BLaER1 treated with 17β-estradiol and CSF1 and Interleukin-3, amounts not matched to agents 10 nM and 100 nM (cell line): ENCODE results near the gene MAGI1.

ENCODE experiments used
- H3K27ac ChIP-seq, 11 experiments: shearing (Covaris generic); formaldehyde crosslinking; 2 replicates each; pipeline ENCODE4 v1.8.1; 2022
- H3K27me3 ChIP-seq, 11 experiments: shearing (Covaris generic); formaldehyde crosslinking; 2 replicates each; pipeline ENCODE4 v1.8.1; 2022
- H3K36me3 ChIP-seq, 11 experiments: shearing (Covaris generic); formaldehyde crosslinking; 2 replicates each; pipeline ENCODE4 v1.8.1; 2022
- H3K4me1 ChIP-seq, 10 experiments: shearing (Covaris generic); formaldehyde crosslinking; 2 replicates each; pipeline ENCODE4 v1.8.1; 2022
- H3K4me2 ChIP-seq, 11 experiments: shearing (Covaris generic); formaldehyde crosslinking; 2 replicates each; pipeline ENCODE4 v1.8.1; 2022
- H3K4me3 ChIP-seq, 10 experiments: shearing (Covaris generic); formaldehyde crosslinking; 2 replicates each; pipeline ENCODE4 v1.8.1; 2022
- H3K9ac ChIP-seq, 11 experiments: shearing (Covaris generic); formaldehyde crosslinking; 2 replicates each; pipeline ENCODE4 v1.8.1; 2022
- H3K9me3 ChIP-seq, 11 experiments: shearing (Covaris generic); formaldehyde crosslinking; replicated peaks in 1 of 11; 2 replicates each; pipeline ENCODE4 v1.8.1; 2022
- H4K20me1 ChIP-seq, 11 experiments: shearing (Covaris generic); formaldehyde crosslinking; 2 replicates each; pipeline ENCODE4 v1.8.1; 2022
- Cebpa-rat ChIP-seq, 11 experiments: shearing (Covaris generic); IDR thresholded peaks; 2 replicates each; pipeline ENCODE4 v1.8.1; 2022

MAGI1 gene

DNA sequence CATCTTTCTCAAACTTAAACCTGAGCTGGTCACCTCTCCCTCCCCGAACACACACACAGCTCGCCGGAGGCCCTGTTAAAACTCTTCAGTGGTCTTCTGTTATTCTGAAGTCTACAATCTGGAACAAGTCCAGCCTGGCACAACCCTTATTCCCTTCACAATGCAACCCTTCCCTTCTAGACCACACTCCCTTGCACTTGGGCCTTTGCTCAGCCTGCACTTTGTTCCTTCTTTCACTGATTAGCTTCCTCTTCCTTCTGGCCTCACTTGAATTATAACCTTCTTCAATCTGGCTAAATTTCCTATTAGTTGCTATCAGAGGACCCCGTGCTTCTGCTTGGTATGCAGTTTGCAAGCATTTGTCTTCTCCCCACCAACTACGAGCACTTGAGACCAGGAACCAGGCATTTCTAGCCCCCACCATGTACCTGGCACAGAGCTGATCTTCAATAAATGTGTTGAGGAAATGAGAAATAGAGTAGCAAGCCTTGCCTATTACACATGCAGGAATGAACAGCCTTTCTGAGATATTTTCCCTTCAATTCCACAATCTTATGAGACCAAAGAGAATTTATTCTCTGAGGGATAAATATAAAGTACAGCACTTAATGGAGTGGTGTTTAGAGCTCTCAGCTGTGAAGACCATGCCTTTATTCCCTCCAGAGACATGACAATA is 687.8 kb downstream of the MAGI1 start:
- Histone ChIP-seq H3K9me3 (no peaks in the 10 kb centered on the region), H3K4me2 (peak overlapping the region in 1 of 11 experiments; percentile 18; a peak in 1 of 22 replicates)
- no peak for TF ChIP-seq Cebpa-rat (IDR thresholded peaks at IDR 0.05)

DNA sequence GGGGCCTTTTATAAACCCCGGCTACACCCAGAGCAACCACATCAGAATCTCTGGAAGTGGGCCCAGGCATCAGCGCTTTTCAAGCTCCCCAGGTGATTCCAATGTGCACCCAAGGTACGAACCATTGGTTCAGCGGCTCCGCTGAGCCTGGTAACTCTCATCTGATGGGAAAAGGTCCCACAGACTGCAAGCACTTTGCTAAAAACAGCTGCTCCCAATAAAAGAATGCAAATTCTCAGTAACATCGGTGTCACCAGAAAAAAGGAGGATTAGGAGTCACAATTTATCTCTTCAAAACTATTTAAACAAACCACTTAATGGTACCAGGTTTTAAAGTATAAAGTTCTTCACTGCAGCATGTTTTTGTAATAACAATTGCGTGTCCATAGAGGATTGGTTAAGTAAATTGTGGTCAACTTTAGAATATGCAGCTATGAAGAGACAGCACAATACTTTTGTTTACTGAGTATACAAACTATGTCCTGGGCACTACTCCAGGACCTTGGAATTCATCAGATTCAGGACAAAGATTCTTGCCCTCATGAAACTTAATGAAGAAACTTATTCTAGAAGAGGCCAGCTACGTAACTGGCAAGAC is 690.2 kb downstream of the MAGI1 start:
- Histone ChIP-seq H4K20me1 (no peaks in the 10 kb centered on the region), H3K4me2 (no peak overlapping the region), H3K9ac (no peak overlapping the region), H3K9me3 (no peaks in the 10 kb centered on the region), H3K36me3 (no peaks in the 10 kb centered on the region), H3K27ac (no peak overlapping the region), H3K4me1 (0 out of 20 replicates have a peak, but pooled peaks cover 0 to 9% (median 0%) of the 10 kb centered on the region in 10 experiments), H3K4me3 (no peak overlapping the region), H3K27me3 (no peaks in the 10 kb centered on the region)
- no peak for TF ChIP-seq Cebpa-rat (IDR thresholded peaks at IDR 0.05)

More for the DNA sequence above, 687.8 kb downstream of the MAGI1 start:
- Histone ChIP-seq H3K4me3 (no peak overlapping the region), H3K36me3 (peaks cover 0 to 7% (median 0%) of the 10 kb centered on the region in 11 experiments; a peak in 3 of 22 replicates), H3K9ac (no peak overlapping the region), H4K20me1 (no peaks in the 10 kb centered on the region), H3K27me3 (no peaks in the 10 kb centered on the region), H3K4me1 (peaks cover 0 to 15% (median 8%) of the 10 kb centered on the region in 10 experiments; a peak in 12 of 20 replicates), H3K27ac (no peak overlapping the region)

GRCh38 chr3:65347166-65347565 is 691.6 kb downstream of the MAGI1 start:
- no peak overlapping the region for H3K4me3 ChIP-seq
- H3K9me3 ChIP-seq: no peaks in the 10 kb centered on the region
- no peak overlapping the region for H3K9ac ChIP-seq
- no peak overlapping the region for H3K27ac ChIP-seq
- H3K4me1 ChIP-seq: peaks cover 0 to 9% (median 0%) of the 10 kb centered on the region in 10 experiments; a peak in 1 of 20 replicates
- no peaks in the 10 kb centered on the region for H4K20me1 ChIP-seq
- no peaks in the 10 kb centered on the region for H3K27me3 ChIP-seq
- H3K4me2 ChIP-seq: no peak overlapping the region
- no peaks in the 10 kb centered on the region for H3K36me3 ChIP-seq
- TF ChIP-seq Cebpa-rat (IDR thresholded peaks at IDR 0.05): no peak

DNA sequence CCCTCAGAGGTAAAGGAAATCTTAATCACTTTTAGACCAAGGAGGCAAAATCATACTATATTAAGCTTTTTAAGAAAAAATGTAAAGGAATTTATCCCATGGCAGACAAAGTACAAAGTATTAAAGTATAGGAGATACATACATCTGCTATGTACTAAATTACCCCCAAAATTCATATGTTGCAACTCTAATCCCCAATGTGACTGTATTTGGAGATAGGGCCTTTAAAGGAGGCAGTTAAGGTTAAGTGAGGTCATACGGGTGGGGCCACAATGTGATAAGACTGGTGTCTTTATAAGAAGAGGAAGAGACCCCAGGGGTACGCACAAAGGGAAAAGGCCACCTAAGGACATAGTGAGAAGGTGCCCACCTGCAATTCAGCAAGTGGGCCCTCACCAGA is 693.9 kb downstream of the MAGI1 start:
- no peak overlapping the region for H3K4me2 ChIP-seq
- H3K27me3 ChIP-seq: no peaks in the 10 kb centered on the region
- H3K27ac ChIP-seq: no peak overlapping the region
- no peaks in the 10 kb centered on the region for H4K20me1 ChIP-seq
- H3K4me3 ChIP-seq: no peak overlapping the region
- peaks cover 0 to 3% (median 0%) of the 10 kb centered on the region in 10 experiments; a peak in 3 of 20 replicates for H3K4me1 ChIP-seq
- no peaks in the 10 kb centered on the region for H3K9me3 ChIP-seq
- H3K9ac ChIP-seq: no peak overlapping the region
- H3K36me3 ChIP-seq: no peaks in the 10 kb centered on the region
- TF ChIP-seq Cebpa-rat (IDR thresholded peaks at IDR 0.05): no peak

DNA sequence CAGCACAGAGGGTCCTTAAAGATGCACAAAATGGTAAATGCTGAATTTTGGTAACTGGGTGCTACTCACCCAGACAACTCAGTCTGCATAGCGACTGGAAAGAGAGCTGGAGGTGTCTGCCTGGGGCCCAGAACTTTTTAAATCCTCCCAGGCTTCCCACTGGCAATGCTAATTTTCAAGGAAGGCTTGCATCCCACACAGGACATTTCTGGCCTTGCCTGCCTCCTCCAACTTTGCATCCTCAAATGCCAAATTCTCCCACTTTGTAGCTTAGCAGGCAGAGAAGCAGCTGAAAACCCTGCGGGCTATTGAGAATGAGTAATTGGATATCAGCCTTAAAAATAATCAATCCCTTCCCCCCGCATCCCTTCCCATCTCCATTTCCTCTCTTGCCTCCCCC is 694.3 kb downstream of the MAGI1 start:
- Histone ChIP-seq H3K4me3 (no peak overlapping the region), H3K4me2 (no peak overlapping the region), H3K36me3 (no peaks in the 10 kb centered on the region), H4K20me1 (no peaks in the 10 kb centered on the region), H3K27me3 (no peaks in the 10 kb centered on the region), H3K9me3 (no peaks in the 10 kb centered on the region), H3K9ac (no peak overlapping the region), H3K4me1 (peaks cover 0 to 3% (median 0%) of the 10 kb centered on the region in 10 experiments; a peak in 3 of 20 replicates), H3K27ac (no peak overlapping the region)
- no peak for TF ChIP-seq Cebpa-rat (IDR thresholded peaks at IDR 0.05)

DNA sequence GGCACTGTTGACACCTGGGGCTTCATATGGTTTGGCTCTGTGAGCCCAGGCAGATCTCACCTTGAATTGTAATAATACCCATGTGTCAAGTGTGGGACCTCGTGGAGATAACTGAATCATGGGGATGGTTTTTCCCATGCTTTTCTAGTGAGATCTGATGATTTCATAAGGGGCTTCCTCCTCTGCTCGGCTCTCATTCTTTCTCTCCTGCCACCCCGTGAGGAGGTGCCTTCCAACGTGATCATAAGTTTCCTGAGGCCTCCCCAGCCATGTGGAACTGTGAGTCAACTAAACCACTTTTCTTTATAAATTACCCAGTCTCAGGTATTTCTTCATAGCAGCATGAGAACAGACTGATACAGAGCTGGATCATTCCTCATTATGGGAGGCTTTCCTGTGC is 695.0 kb downstream of the MAGI1 start:
- no peaks in the 10 kb centered on the region for H3K9me3 ChIP-seq
- no peaks in the 10 kb centered on the region for H3K27me3 ChIP-seq
- H3K36me3 ChIP-seq: no peaks in the 10 kb centered on the region
- H3K4me2 ChIP-seq: no peak overlapping the region
- H3K9ac ChIP-seq: no peak overlapping the region
- H4K20me1 ChIP-seq: no peaks in the 10 kb centered on the region
- H3K4me1 ChIP-seq: peaks cover 0 to 3% (median 0%) of the 10 kb centered on the region in 10 experiments; a peak in 3 of 20 replicates
- TF ChIP-seq Cebpa-rat (IDR thresholded peaks at IDR 0.05): no peak
- no peak overlapping the region for H3K4me3 ChIP-seq
- no peak overlapping the region for H3K27ac ChIP-seq

GRCh38 chr3:65343026-65343425 is 695.7 kb downstream of the MAGI1 start:
- no peaks in the 10 kb centered on the region for H3K36me3 ChIP-seq
- TF ChIP-seq Cebpa-rat (IDR thresholded peaks at IDR 0.05): no peak
- no peaks in the 10 kb centered on the region for H3K9me3 ChIP-seq
- H3K4me1 ChIP-seq: peaks cover 0 to 3% (median 0%) of the 10 kb centered on the region in 10 experiments; a peak in 3 of 20 replicates
- no peak overlapping the region for H3K4me3 ChIP-seq
- H3K27ac ChIP-seq: no peak overlapping the region
- no peaks in the 10 kb centered on the region for H4K20me1 ChIP-seq
- no peaks in the 10 kb centered on the region for H3K27me3 ChIP-seq
- H3K4me2 ChIP-seq: no peak overlapping the region
- no peak overlapping the region for H3K9ac ChIP-seq

DNA sequence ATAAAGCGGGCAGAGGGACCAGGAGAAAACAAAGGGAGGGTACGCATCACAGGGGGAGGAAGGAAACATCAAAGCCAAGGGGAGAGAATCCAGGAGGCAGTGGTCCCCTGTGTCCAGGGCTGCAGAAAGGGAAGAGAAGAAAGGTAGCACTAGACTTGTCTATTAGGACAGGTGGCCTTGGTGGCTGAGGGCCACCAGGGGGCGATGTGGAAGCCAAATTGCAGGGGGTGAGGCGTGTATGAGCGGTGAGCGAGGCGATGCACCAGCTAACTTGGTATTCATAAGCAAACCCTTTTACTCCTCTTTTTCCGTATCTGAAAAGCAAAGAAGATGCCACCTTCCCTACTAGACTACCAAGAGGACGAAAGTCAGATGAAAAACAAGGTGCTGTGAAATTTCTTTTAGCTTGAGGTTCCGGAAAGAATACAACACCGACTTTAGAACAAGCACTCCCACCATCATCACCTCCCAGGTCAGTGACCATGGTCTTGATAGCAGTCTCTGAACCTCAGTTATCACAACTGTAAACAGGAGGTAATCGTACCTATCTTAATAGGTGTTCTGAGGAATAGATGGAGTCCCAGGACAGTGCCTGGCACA is 696.5 kb downstream of the MAGI1 start:
- Histone ChIP-seq H3K4me3 (no peak overlapping the region), H3K27me3 (no peaks in the 10 kb centered on the region), H3K4me2 (no peak overlapping the region), H3K27ac (no peak overlapping the region), H3K9me3 (no peaks in the 10 kb centered on the region), H3K9ac (no peak overlapping the region), H3K4me1 (peaks cover 0 to 3% (median 0%) of the 10 kb centered on the region in 10 experiments; a peak in 3 of 20 replicates), H3K36me3 (no peaks in the 10 kb centered on the region), H4K20me1 (no peaks in the 10 kb centered on the region; a peak in 1 of 22 replicates)
- no peak for TF ChIP-seq Cebpa-rat (IDR thresholded peaks at IDR 0.05)

- H4K20me1 ChIP-seq: no peaks in the 10 kb centered on the region; a peak in 1 of 22 replicates
- H3K9me3 ChIP-seq: no peaks in the 10 kb centered on the region
- peaks cover 0 to 3% (median 0%) of the 10 kb centered on the region in 10 experiments; a peak in 3 of 20 replicates for H3K4me1 ChIP-seq
- no peaks in the 10 kb centered on the region for H3K27me3 ChIP-seq
- H3K4me3 ChIP-seq: no peak overlapping the region
- H3K27ac ChIP-seq: no peak overlapping the region
- no peak overlapping the region for H3K9ac ChIP-seq
- no peaks in the 10 kb centered on the region for H3K36me3 ChIP-seq
- no peak overlapping the region for H3K4me2 ChIP-seq
- TF ChIP-seq Cebpa-rat (IDR thresholded peaks at IDR 0.05): no peak
Measured at GRCh38 chr3:65339192-65339740, 699.5 kb downstream of the MAGI1 start.
